PFSK-1 (cell line): ENCODE measurements around the gene NFIA.

Experiments used
- FOXP2 ChIP-seq: optimal IDR thresholded peaks from 2 replicates; pipeline ENCODE3; 2011; ENCODE audit warnings: borderline replicate concordance, control low read depth, inconsistent platforms; ENCODE audit not compliant: insufficient read depth; ENCODE audit errors: extremely low read length, extremely low read depth
- POLR2AphosphoS5 ChIP-seq: IDR thresholded peaks from 2 replicates; pipeline ENCODE4 v1.6.1; 2012; ENCODE audit warnings: low read depth, mild to moderate bottlenecking, control low read depth, low read length, moderate library complexity
- REST ChIP-seq, 2 experiments: IDR thresholded peaks; 2 replicates each; pipeline versions ENCODE4 v1.6.1 to v1.8.0; 2011 to 2012; ENCODE audit warnings: low read depth in 2 of 2, low read length in 2 of 2, control low read depth in 1 of 2, inconsistent platforms in 1 of 2, mild to moderate bottlenecking in 1 of 2, moderate library complexity in 1 of 2; ENCODE audit not compliant: insufficient read depth in 1 of 2
- SIN3A ChIP-seq: IDR thresholded peaks from 2 replicates; pipeline ENCODE4 v1.6.1; 2012; ENCODE audit warnings: mild to moderate bottlenecking, low read length, moderate library complexity, borderline replicate concordance; ENCODE audit not compliant: insufficient read depth
- TAF1 ChIP-seq: IDR thresholded peaks from 2 replicates; pipeline ENCODE4 v1.6.1; 2012; ENCODE audit warnings: low read length, control low read depth, borderline replicate concordance; ENCODE audit not compliant: insufficient read depth

Gene NFIA

DNA sequence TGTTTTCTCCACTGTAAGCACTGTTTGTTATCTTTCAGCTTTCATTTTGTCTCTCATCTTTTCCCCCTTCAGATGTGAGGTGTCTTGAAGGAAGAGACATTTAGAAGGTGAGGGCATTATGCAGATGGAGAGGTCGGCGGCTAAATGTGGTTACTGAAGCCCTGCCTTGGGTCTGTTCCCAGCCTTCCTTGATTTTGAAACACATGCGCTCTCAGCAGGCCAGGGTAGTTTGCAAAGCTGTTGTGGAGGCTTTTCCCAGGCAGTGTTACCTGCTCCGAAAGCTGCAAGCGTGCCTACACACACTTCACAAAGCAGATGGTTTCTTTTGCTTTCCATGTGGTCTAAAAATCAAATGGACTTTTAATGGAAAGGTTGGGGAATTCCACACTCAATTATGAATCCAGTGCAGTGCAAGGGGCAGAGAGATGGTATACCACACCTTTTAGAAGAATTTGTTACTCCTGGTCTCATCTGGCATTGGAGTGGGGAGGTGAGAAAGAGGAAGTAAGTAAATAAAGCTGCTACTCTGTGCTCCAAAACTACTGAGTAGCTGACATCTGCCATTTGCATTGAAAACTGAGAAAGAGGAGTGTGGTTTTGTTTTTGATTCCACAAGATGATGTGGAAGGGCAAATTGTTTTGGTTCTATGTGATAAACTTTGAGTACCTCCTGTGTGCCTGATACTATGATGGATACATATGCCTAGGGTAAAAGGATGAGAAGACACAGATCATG is 91.9 kb downstream of the NFIA start:
- TF ChIP-seq POLR2AphosphoS5, result no peak

DNA sequence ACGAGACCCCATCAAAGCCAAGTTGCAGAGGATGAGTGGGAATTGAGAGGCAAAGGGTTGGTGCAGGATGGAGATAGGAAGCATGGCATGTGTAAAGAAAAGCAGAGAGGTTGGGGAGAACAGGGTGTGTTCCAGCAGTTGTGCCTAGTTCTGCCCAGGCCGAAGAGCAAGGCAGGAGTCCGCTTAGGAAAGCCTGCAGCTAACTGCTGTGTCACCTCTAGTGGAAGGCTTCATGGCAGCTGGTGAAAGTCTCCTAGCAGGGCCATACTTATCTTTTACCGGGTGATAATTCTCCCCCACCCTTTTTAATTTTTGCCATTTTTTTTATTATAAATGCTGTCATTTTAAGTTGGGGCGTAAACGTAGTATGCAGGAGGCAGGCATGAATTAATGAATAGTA is 93.6 kb downstream of the NFIA start:
- no peak for TF ChIP-seq POLR2AphosphoS5
- no peak for TF ChIP-seq SIN3A
- TF ChIP-seq REST (IDR thresholded peaks at IDR 0.05; ENCODE audit: insufficient read depth in 1 of 2, low read depth in 2 of 2, low read length in 2 of 2), result no peak
- no peak for TF ChIP-seq FOXP2
- TF ChIP-seq TAF1, result no peak

DNA sequence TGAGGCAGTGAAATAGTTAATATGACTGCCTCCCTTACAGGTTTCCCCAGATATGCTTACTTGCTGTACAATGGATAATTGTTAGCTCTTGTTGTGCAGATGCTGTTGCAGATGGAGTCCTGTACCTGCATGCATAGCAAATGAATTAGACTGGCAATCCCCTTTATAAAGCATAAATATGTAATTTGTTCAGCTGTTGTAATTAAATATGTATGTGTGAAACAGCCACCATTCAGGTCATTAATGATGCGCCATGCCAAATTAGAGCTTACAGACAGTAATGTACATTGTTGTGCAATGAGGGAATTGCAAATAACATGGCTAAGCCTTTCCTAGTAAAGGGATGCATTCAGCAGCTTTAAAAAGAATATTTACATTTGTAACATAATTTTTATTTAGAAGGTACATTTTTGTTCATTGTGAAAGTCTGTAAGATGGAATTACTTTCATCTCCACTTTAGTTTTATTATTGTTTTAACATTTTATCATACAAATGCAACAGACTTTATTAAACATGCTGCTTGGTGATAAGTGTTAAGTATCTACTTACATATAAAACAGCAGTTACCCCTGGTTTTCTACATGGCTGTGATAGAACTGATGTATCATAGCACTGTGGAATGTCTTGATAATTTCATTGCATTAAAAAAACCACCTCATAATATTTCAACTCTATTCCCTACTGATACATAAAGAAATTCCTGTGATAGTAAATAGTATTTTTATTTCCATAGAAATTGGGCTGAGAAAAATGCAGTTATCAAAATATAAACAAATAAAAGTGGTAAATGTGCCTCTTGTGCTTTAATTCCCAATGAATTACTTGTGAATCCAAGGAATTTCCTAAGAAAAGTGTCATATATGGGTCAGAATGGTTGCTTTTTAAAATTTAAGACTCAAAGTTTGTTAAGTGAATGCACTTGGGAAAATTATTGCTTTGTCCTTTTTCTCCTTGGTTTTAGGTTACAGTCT is 99.0 kb downstream of the NFIA start:
- TF ChIP-seq SIN3A, result no peak

- TF ChIP-seq FOXP2 (no peak), POLR2AphosphoS5 (no peak), REST (IDR thresholded peaks at IDR 0.05; ENCODE audit: insufficient read depth in 1 of 2, low read depth in 2 of 2, low read length in 2 of 2) (no peak), TAF1 (no peak), SIN3A (no peak)
Observed at GRCh38 chr1:61182049-61182448, 99.7 kb downstream of the NFIA start.

DNA sequence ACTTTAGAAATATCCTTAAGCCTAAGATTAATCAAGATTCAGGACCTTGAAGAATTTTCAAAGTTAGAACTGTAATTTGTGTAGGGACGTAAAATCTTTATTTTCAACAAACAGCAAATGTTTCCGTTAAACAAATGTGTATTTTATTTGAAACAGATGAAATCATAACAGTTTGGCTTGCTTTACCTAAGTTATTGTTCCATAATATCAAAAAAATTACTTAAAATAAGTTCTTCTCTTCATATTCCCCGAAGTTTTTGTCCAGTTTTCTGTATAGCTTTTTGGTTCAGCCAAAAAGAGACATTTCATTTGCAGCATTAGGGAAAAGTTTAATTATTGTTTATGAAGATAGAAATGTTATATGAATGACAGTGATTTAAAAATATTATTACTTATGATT is 100.1 kb downstream of the NFIA start:
- no peak for TF ChIP-seq FOXP2
- no peak for TF ChIP-seq REST (IDR thresholded peaks at IDR 0.05; ENCODE audit: insufficient read depth in 1 of 2, low read depth in 2 of 2, low read length in 2 of 2)
- TF ChIP-seq POLR2AphosphoS5, result no peak
- TF ChIP-seq SIN3A, result no peak
- no peak for TF ChIP-seq TAF1

DNA sequence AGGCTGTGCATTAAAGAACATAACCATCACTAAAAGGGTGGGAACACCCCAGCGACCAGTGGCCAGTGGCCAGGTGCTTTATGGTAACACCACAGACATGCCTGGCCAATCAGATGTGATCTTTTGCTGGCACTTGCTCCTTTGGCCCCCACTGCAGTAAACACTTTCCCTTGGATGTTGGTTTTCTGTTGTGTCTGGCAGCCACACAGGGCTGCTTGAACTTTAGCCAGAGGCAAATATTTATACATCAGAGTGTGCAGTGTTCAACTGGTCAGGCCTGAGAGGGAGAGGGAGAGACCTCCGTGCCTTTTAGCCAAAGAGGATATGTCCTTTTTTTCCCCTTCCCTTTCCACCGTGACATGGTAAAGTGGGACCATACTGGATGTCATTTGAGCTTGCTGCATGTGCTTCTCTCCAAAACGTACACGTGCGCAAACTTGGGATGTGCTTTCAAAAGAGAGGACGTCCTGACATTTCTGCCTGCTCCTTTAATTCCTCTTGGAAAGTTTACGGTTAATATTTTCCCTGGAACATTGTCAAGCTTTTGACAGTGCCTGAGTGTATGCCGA is 101.2 kb downstream of the NFIA start:
- no peak for TF ChIP-seq FOXP2
- no peak for TF ChIP-seq SIN3A
- no peak for TF ChIP-seq POLR2AphosphoS5
- TF ChIP-seq TAF1, result no peak
- TF ChIP-seq REST (IDR thresholded peaks at IDR 0.05; ENCODE audit: insufficient read depth in 1 of 2, low read depth in 2 of 2, low read length in 2 of 2), result no peak
